HL-60/S4 treated with phorbol 12-myristate 13-acetate at 8.2 ng/mL for 4 days and 3 days (cell line): ENCODE data around the gene TNFSF15.

Source experiments
- in situ Hi-C: fragments of 300-500 bp; cut with MboI; formaldehyde crosslinking; loops from 2 replicates; pipeline ENCODE4 v1.15.0; 2022; ENCODE audit warnings: low sequenced_read_pairs

TNFSF15 gene

GRCh38 chr9:114805670-114806525 lies at the start of gene TNFSF15:
TSS of gene TNFSF15 (minus strand) at chr9:114806039. CDS start at chr9:114806012, 27 bp downstream.
- in situ Hi-C loops: no loop called here

GRCh38 chr9:114855488-114855887 lies 49.6 kb upstream of the TNFSF15 start:
- in situ Hi-C loops: no loop called here

- in situ Hi-C loops: no loop called here
Measured at GRCh38 chr9:114854736-114855355, 49.0 kb upstream of the TNFSF15 start.

GRCh38 chr9:114853071-114853855 lies 47.4 kb upstream of the TNFSF15 start:
- in situ Hi-C loops: no loop called here

- in situ Hi-C loops: no loop called here
Measured at GRCh38 chr9:114852050-114852594, 46.3 kb upstream of the TNFSF15 start.

GRCh38 chr9:114851306-114851705 lies 45.5 kb upstream of the TNFSF15 start:
- in situ Hi-C loops: no loop called here

GRCh38 chr9:114850871-114851270 lies 45.0 kb upstream of the TNFSF15 start:
- in situ Hi-C loops: no loop called here

- in situ Hi-C loops: no loop called here
Measured at GRCh38 chr9:114849450-114849849, 43.6 kb upstream of the TNFSF15 start.

- in situ Hi-C loops: no loop called here
Measured at GRCh38 chr9:114847492-114848417, 41.9 kb upstream of the TNFSF15 start.

- in situ Hi-C loops: no loop called here
Measured at GRCh38 chr9:114845373-114845772, 39.5 kb upstream of the TNFSF15 start.

GRCh38 chr9:114844766-114845165 lies 38.9 kb upstream of the TNFSF15 start:
- in situ Hi-C loops: no loop called here

- in situ Hi-C loops: no loop called here
Measured at GRCh38 chr9:114837923-114838322, 32.1 kb upstream of the TNFSF15 start.

- in situ Hi-C loops: no loop called here
Measured at GRCh38 chr9:114836769-114837168, 30.9 kb upstream of the TNFSF15 start.

- in situ Hi-C loops: no loop called here
Measured at GRCh38 chr9:114834386-114834785, 28.5 kb upstream of the TNFSF15 start.

- in situ Hi-C loops: no loop called here
Measured at GRCh38 chr9:114830546-114830945, 24.7 kb upstream of the TNFSF15 start.

GRCh38 chr9:114829574-114830440 lies 24.0 kb upstream of the TNFSF15 start:
- in situ Hi-C loops: no loop called here

GRCh38 chr9:114828303-114828650 lies 22.4 kb upstream of the TNFSF15 start:
- in situ Hi-C loops: no loop called here

GRCh38 chr9:114827641-114828302 lies 21.9 kb upstream of the TNFSF15 start:
- in situ Hi-C loops: no loop called here

GRCh38 chr9:114826431-114826830 lies 20.6 kb upstream of the TNFSF15 start:
- in situ Hi-C loops: no loop called here
